Astrocyte (in vitro differentiated cells and primary cell): ENCODE measurements around the gene C1orf105.

ENCODE experiments used
- CTCF ChIP-seq: IDR thresholded peaks from 2 replicates; pipeline ENCODE4 v1.5.1; 2011; ENCODE audit warnings: low read depth, mild to moderate bottlenecking, inconsistent platforms, low read length, moderate library complexity; ENCODE audit not compliant: insufficient read depth
- EZH2 ChIP-seq: IDR thresholded peaks from 2 replicates; pipeline ENCODE4 v1.6.1; 2012; ENCODE audit warnings: mild to moderate bottlenecking, low read length, inconsistent platforms; ENCODE audit not compliant: insufficient read depth

- TF ChIP-seq CTCF (no peak), EZH2 (no peak)
Observed at GRCh38 chr1:172473302-172473701, 52.8 kb downstream of the C1orf105 start.
